SIG-M5 treated with dmso at 0.1 percent for 504 hours (cell line): ENCODE results near the gene TP53.

Experiments
- DNase-seq: peaks from one replicate; lab custom pipeline; 2025; ENCODE audit not compliant: unreplicated experiment; lab: John Stamatoyannopoulos, UW

The TP53 gene

DNA sequence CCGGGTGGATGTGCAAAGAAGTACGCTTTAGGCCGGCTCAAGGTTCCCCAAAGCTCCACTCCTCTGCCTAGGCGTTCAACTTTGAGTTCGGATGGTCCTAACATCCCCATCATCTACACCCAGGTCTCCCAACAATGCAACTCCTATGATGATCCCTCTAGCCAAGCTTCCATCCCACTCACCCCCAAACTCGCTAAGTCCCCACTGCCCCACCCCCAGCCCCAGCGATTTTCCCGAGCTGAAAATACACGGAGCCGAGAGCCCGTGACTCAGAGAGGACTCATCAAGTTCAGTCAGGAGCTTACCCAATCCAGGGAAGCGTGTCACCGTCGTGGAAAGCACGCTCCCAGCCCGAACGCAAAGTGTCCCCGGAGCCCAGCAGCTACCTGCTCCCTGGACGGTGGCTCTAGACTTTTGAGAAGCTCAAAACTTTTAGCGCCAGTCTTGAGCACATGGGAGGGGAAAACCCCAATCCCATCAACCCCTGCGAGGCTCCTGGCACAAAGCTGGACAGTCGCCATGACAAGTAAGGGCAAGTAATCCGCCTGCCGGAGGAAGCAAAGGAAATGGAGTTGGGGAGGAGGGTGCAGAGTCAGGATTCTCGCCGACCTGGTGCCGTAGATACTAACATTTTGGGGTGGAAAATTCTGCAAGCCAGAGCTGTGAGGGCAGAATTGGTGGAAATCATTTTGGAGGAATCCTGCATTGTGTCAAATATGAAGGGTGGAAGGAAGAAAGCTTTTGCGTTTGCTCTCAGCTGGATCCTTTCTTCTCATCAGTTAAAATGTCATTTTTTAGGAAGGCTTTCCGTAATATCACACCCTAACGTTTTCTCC, at the start of gene TP53:
TP53 (minus strand) TSS at position 419 of the 836 bp plus-strand sequence. CDS start 10,896 bp downstream, outside the sequence.
- peak; percentile 89 for DNase-seq

GRCh38 chr17:7732981-7733539, 45.8 kb upstream of the TP53 start:
- no peak for DNase-seq

- DNase-seq, result peak; percentile 63
These were observed 42.5 kb upstream of the TP53 start for GRCh38 chr17:7729816-7730215.

DNA sequence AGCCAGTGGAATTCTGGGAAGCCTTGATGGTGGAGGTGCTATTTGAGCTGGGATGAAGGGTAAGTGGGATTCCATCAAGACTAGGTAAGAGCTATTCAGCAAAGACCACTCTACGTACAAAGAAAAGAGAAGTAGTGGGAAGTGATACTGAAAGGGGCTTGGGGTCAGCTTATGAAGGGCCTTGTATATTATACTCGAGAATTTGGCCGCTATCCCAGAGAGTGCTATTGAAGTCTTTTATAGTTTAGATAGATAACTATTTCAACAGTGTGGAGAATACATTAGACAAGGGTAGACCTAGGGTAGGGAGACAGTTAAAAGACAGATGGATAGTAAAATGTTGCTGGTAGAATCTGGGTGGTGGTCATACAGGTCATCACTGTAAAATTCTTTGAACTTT, 40.6 kb upstream of the TP53 start:
- no peak for DNase-seq

DNA sequence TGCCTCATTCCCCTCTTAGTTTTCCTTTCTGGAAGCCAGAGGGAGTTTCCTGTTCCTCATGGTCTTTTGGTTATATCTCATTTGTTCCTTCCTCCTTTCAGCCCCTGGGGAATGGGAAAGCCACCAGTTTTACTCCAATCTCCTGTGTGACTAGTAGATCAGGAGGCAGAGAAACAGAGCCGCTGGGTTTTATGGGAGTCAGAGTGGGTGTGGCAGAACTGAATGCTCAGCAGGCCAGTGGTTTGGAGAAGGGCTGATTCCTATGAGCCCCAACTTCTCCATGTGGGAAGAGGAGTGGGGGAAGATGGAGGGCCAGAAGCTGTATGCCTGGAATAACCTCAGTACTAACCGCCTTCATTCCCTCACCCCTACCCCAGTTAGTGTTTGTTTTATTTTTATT, 34.3 kb upstream of the TP53 start:
- DNase-seq, result no peak

DNA sequence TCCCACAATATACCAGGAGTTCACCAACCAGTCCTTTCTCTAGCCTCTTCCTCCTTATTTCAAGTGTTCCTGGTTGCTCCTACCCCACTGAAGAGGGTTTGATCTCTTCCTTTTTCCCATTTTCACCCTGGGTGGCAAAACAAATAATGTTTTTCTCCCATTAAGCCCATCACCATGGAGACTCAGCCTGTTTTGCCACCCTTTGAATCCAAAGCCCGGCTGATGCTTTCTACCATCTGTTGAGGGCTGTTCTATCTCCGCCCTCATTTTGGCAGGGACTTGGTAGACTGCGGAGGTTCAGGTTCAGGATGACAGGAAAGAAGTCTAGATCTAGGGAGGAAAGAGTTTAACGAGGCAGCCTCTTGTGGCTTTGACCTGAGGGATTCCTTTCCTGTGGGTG, 32.8 kb upstream of the TP53 start:
- no peak for DNase-seq

- no peak for DNase-seq
These were observed 32.4 kb upstream of the TP53 start for GRCh38 chr17:7719661-7720060.

GRCh38 chr17:7717756-7718350, 30.6 kb upstream of the TP53 start:
- DNase-seq, result peak; percentile 7

GRCh38 chr17:7716901-7717755, 29.8 kb upstream of the TP53 start, which contains the start of gene DNAH2:
Gene DNAH2 (plus strand): TSS chr17:7717744. CDS start chr17:7719735, 1,991 bp downstream.
- DNase-seq, result peak; percentile 48

DNA sequence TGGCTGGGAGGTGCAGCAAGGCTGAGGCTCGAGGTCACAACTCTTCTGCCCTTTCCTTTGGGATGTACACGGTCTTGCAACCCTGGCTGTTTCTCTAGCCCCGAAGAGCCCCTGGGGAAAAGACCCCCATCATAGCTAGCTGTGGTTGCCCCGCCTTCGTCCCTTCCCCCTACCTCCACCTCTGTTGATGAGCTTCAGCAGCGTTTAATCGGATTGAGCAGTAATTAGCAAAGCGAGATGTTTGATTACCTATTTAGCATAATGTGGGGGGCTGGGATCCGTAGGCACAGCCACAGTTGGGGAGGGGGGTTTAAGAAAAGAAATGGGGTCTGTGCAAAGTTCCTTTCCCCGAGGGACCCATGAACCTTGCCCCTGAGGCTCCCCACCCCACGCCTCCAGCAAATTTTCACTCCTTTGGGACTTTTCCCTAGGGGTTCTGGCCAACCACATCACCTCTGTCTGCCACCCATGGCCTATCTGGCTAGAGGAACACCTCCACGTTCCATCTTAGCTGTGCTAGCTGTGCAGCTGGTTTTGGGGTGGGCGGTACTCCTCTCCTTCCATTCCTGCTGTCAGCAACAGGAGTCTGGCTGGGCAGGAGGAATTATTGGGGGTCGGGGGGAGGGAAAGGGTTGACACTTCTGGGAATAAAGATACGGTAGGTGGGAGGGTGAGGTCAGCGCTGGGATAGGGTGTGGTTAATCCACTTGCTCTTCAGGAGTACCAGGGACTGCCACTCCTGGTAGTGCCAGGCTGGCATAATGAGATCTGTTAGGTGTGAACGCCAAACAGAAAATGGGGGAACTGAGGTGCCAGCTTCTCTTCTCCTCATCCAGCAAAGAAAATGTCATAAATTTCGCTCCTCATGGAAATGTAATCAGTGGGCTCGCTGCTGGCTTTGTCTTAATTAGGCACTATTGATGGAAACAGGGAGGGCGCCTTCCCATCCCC, 28.9 kb upstream of the TP53 start:
- no peak for DNase-seq

DNA sequence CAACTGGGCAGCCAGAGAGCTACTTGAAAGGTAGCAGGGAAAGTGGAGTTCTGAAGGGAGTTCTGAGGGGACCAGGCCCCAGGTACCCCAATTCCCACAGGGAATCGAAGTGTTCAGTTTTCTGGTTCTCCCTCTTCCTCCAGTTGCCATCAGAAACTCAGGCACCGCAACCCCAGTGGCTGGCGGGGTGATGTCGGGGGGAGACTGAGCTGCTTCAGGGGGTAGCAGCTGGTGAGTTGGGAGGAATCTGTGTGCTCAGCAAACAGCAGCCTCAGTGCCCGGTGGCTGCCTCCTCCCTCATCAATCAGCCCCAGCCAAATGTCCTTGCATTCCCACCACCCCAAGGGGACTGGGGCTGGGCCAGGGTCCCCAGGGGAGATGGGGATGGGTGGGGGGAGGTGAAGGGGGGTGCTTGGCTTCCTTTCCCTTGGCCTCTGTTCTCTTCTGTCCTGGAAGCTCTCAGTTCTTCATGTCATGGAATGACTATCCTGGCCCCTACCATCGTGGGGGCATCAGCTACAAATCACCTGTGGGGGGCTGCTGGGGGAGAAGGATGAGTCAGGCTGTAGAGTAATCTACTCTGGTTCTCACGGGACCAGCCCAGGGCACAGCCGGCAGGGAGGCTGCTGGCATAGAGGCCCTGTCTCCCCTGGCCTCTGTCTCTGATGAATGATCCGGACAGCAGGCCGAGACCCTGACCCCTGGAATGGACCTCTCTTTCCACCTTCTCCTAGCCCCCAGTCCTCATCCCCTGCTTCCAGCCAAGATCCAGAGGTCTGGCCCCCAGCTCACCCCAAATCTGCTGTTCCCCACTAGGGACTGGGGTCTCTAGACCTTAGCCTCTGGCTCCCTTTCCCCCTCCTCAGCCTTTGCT, 27.7 kb upstream of the TP53 start:
- no peak for DNase-seq

DNA sequence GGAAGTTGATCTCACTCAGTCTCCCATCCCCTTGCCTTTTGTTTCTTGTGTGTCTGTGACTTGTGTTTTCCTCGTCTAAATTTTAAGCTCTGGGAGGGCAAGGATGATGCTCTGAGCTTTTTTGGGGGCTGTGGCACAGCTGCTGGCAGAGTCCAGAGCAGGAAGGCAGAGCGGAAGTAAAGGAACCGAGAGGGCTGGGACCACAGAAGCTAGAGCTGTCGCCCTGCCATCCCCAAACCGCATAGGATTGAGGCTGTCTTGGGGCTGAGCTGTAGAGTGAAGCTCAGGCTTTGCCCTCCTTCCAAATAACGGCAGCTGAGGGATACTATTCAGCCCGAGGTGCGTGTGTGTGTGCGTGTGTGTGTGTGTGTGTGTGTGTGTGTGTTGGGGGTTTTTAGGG, 26.5 kb upstream of the TP53 start:
- peak; percentile 29 for DNase-seq

- no peak for DNase-seq
These were observed 25.0 kb upstream of the TP53 start for GRCh38 chr17:7712111-7712771.

- no peak for DNase-seq
These were observed 23.9 kb upstream of the TP53 start for GRCh38 chr17:7711051-7711755.

DNA sequence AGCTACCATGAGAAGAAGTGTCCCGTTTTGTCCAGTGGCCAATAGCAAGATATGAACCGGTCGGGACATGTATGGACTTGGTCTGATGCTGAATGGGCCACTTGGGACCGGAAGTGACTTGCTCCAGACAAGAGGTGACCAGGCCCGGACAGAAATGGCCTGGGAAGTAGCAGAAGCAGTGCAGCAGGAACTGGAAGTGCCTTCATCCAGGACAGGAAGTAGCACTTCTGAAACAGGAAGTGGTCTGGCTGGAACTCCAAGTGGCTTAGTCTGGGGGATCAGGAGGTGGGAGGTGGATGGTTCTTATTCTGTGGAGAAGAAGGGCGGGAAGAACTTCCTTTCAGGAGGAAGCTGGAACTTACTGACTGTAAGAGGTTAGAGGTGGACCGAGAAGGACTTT, 23.0 kb upstream of the TP53 start:
- no peak for DNase-seq

- DNase-seq, result no peak
These were observed 21.7 kb upstream of the TP53 start for GRCh38 chr17:7709031-7709430.

DNA sequence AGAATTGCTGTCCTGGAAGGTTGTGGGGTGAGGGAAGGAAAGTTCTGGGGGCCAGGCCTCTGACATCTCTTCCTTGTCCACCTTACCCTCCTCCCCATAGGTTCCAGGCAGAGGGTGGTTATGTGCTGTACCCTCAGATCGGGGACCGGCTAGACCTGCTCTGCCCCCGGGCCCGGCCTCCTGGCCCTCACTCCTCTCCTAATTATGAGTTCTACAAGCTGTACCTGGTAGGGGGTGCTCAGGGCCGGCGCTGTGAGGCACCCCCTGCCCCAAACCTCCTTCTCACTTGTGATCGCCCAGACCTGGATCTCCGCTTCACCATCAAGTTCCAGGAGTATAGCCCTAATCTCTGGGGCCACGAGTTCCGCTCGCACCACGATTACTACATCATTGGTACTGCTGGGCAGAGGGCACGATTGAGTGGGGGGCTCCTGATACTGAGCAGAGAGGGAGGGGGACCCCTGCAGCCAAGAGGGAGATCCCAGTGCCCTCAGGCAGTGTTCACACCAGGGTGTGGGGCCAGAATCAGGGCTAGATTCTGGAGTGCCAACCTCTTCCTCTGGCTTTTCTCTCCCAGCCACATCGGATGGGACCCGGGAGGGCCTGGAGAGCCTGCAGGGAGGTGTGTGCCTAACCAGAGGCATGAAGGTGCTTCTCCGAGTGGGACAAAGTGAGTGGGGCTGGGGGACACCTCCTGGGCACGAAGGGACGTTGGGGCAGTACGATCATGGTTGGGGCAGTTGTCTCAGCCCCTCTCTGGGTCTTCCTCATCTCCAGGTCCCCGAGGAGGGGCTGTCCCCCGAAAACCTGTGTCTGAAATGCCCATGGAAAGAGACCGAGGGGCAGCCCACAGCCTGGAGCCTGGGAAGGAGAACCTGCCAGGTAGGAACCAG, 20.8 kb upstream of the TP53 start:
- DNase-seq, result no peak
